Activated CD4-positive, alpha-beta memory T cell treated with anti-CD3 and anti-CD28 coated beads for 36 hours (primary cell): ENCODE results near the gene SLC43A3. TPM values are rescaled to one million over a fixed set of nuclear protein-coding genes. Genes with fewer than 3 reads are reported as not detected.
"Not testable (repeated sequence)": the region's sequence is repeated elsewhere in the genome, so short reads cannot be mapped to it uniquely, and the experiment has no call there.

Source experiments
- CTCF ChIA-PET: fragments of 350-600 bp; sonication (Branson Sonifier 250); formaldehyde crosslinking; loops from one replicate; lab custom pipeline; 2021; ENCODE audit warnings: antibody characterized with exemption, inconsistent platforms; lab: Charles Lee
- POLR2A ChIA-PET: fragments of 350-600 bp; sonication (Branson Sonifier 250); formaldehyde crosslinking; loops from one replicate; lab custom pipeline; 2021; ENCODE audit warnings: antibody characterized with exemption; lab: Charles Lee
- DNase-seq: peaks from one replicate; pipeline ENCODE4 v3.0.0-alpha.2; 2020
- H3K27ac Mint-ChIP-seq: one replicate; pipeline ENCODE4 v1.8.0; 2021; ENCODE audit warnings: mixed read lengths
- H3K27me3 Mint-ChIP-seq: one replicate; pipeline ENCODE4 v1.8.0; 2021; ENCODE audit warnings: mixed read lengths
- H3K36me3 Mint-ChIP-seq: one replicate; pipeline ENCODE4 v1.8.0; 2021; ENCODE audit warnings: mixed read lengths
- H3K4me1 Mint-ChIP-seq: one replicate; pipeline ENCODE4 v1.8.0; 2021; ENCODE audit warnings: low read depth, mixed read lengths
- H3K4me3 Mint-ChIP-seq: one replicate; pipeline ENCODE4 v1.8.0; 2021; ENCODE audit warnings: mild to moderate bottlenecking, mixed read lengths
- H3K9me3 Mint-ChIP-seq: one replicate; pipeline ENCODE4 v1.8.0; 2021; ENCODE audit warnings: mixed read lengths
- intact Hi-C: fragments of 100-400 bp; cut with micrococcal nuclease; formaldehyde crosslinking; loops from one replicate; pipeline ENCODE4 v1.15.1; 2023
- total RNA-seq, 2 experiments: library from RNA; stranded (reverse); gene quantifications; one replicate each; pipeline ENCODE4 v1.2.3, GENCODE V29; 2021

The SLC43A3 gene
- total RNA-seq, 2 experiments from 2014 or later = 170 to 186 TPM

GRCh38 chr11:57458410-57459163 is 31.7 kb upstream of the SLC43A3 start:
- no peak overlapping the region for H3K27ac Mint-ChIP-seq
- no peaks in the 10 kb centered on the region for H3K36me3 Mint-ChIP-seq
- peak overlapping the region; percentile 64 for H3K4me3 Mint-ChIP-seq
- no peaks in the 10 kb centered on the region for H3K9me3 Mint-ChIP-seq
- ChIA-PET POLR2A (interaction anchor here (1.1 to 1.2 kb wide), 2 partner anchors 25 to 243 kb away, joined by 3 read pairs; no protein-coding TSS in a partner anchor), CTCF (interaction anchor here (0.6 to 6.7 kb wide), 52 partner anchors 10 to 1065 kb away, joined by 3 to 185 read pairs (median 6); partner anchors contain the start of genes P2RX3, SLC43A1, SLC43A3 and TIMM10)
- H3K27me3 Mint-ChIP-seq = peaks cover 39% of the 10 kb centered on the region
- peak; percentile 63 for DNase-seq
- H3K4me1 Mint-ChIP-seq = peaks cover 25% of the 10 kb centered on the region
- intact Hi-C loops = loop anchor here (1.0 to 5.0 kb wide), 5 partner anchors 34 to 186 kb away; partner anchors contain the start of gene SLC43A1

DNA sequence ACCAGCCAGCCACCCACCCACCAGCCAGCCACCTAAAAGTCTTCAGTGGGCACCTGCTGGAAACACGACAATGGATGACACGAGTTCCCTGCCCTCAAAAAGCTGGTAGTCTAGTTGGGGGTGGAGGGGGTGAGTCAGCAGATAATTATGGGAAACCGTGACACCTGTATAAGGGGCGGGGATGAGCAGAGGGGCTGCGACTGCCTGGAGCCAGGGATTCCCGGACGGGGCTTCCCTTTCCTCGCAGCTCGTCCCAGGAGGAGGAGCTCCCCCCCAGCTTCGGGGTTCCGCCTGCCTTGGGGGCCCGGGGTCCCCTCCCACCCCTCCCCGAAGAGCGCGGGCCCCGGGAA is 31.1 kb upstream of the SLC43A3 start:
- Mint-ChIP-seq H3K27ac (no peak overlapping the region), H3K9me3 (no peaks in the 10 kb centered on the region), H3K27me3 (peaks cover 39% of the 10 kb centered on the region), H3K4me3 (peak overlapping the region; percentile 20), H3K4me1 (peaks cover 25% of the 10 kb centered on the region), H3K36me3 (no peaks in the 10 kb centered on the region)
- CTCF ChIA-PET = interaction anchor here (0.6 to 6.7 kb wide), 61 partner anchors 8 to 1066 kb away, joined by 3 to 185 read pairs (median 6); partner anchors contain the start of genes P2RX3, SLC43A1, SLC43A3 and TIMM10
- intact Hi-C loops = loop anchor here (1.0 to 5.0 kb wide), 5 partner anchors 34 to 187 kb away; partner anchors contain the start of gene SLC43A1
- no peak for DNase-seq
- POLR2A ChIA-PET = interaction anchor here (1.1 to 1.2 kb wide), 2 partner anchors 26 to 244 kb away, joined by 3 read pairs; no protein-coding TSS in a partner anchor

- Mint-ChIP-seq H3K36me3 (no peaks in the 10 kb centered on the region), H3K27me3 (peaks cover 39% of the 10 kb centered on the region), H3K9me3 (no peaks in the 10 kb centered on the region), H3K27ac (no peak overlapping the region), H3K4me3 (peak overlapping the region; percentile 51), H3K4me1 (peaks cover 25% of the 10 kb centered on the region)
- no peak for DNase-seq
- CTCF ChIA-PET = interaction anchor here (0.6 to 6.7 kb wide), 58 partner anchors 8 to 1066 kb away, joined by 3 to 185 read pairs (median 6); partner anchors contain the start of genes P2RX3, SLC43A1, SLC43A3 and TIMM10
- POLR2A ChIA-PET = interaction anchor here (1.1 to 1.2 kb wide), 2 partner anchors 26 to 244 kb away, joined by 3 read pairs; no protein-coding TSS in a partner anchor
- intact Hi-C loops = loop anchor here (1.0 to 5.0 kb wide), 7 partner anchors 23 to 187 kb away; partner anchors contain the start of gene SLC43A1
Observed at GRCh38 chr11:57457643-57458023, 30.7 kb upstream of the SLC43A3 start.

GRCh38 chr11:57456960-57457642 is 30.2 kb upstream of the SLC43A3 start:
- H3K27ac Mint-ChIP-seq = no peak overlapping the region
- CTCF ChIA-PET = interaction anchor here (0.7 to 6.7 kb wide), 49 partner anchors 8 to 315 kb away, joined by 3 to 185 read pairs (median 7); partner anchors contain the start of genes SLC43A1, SLC43A3, TIMM10 and UBE2L6
- DNase-seq = peak; percentile 84
- no peaks in the 10 kb centered on the region for H3K9me3 Mint-ChIP-seq
- peaks cover 36% of the 10 kb centered on the region for H3K27me3 Mint-ChIP-seq
- H3K4me1 Mint-ChIP-seq = peaks cover 25% of the 10 kb centered on the region
- intact Hi-C loops = loop anchor here (1.0 to 5.0 kb wide), 3 partner anchors 23 to 70 kb away; no protein-coding TSS in a partner anchor
- H3K4me3 Mint-ChIP-seq = peak overlapping the region; percentile 51
- no peaks in the 10 kb centered on the region for H3K36me3 Mint-ChIP-seq
- POLR2A ChIA-PET = no interaction called here

- H3K27me3 Mint-ChIP-seq = peaks cover 13% of the 10 kb centered on the region
- peaks cover 12% of the 10 kb centered on the region for H3K4me1 Mint-ChIP-seq
- no peaks in the 10 kb centered on the region for H3K9me3 Mint-ChIP-seq
- intact Hi-C loops = no loop called here
- POLR2A ChIA-PET = no interaction called here
- H3K27ac Mint-ChIP-seq = no peak overlapping the region
- H3K4me3 Mint-ChIP-seq = no peak overlapping the region
- CTCF ChIA-PET = interaction anchor here (0.7 to 1.6 kb wide), 3 partner anchors 11 to 40 kb away, joined by 3 to 5 read pairs (median 3); no protein-coding TSS in a partner anchor
- DNase-seq = no peak
- no peaks in the 10 kb centered on the region for H3K36me3 Mint-ChIP-seq
Observed at GRCh38 chr11:57453543-57454177, 26.7 kb upstream of the SLC43A3 start.

DNA sequence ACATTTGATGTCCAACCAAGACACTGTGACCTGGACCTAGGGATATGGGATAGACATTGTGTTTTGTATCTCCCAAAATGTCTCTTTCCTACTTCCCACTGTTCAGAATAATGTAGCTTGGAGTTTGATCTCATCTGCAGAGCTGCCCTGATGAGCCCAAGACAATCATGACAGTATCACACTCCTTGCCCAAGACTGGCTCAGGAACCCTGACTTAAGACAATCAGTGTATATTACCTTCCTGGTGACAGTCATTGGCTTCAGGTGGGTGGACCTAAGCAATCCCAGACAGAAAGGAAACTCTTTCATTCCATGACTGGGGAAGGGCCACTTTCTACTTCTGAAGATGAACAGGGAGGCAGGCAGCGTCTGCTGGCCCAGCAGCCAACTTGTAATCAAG is 19.1 kb upstream of the SLC43A3 start:
- intact Hi-C loops = no loop called here
- no peak for DNase-seq

GRCh38 chr11:57445122-57445394 is 18.1 kb upstream of the SLC43A3 start:
- DNase-seq, POLR2A ChIA-PET, H3K27me3 Mint-ChIP-seq, H3K27ac Mint-ChIP-seq, H3K9me3 Mint-ChIP-seq, H3K4me1 Mint-ChIP-seq, H3K4me3 Mint-ChIP-seq, intact Hi-C loops, H3K36me3 Mint-ChIP-seq: not testable (repeated sequence)
- CTCF ChIA-PET = interaction anchor here (1.2 to 2.6 kb wide), 3 partner anchors 12 to 35 kb away, joined by 3 to 12 read pairs (median 7); no protein-coding TSS in a partner anchor

More for the DNA sequence above, 19.1 kb upstream of the SLC43A3 start:
- Mint-ChIP-seq H3K4me3 (no peak overlapping the region), H3K27ac (no peak overlapping the region), H3K36me3 (no peaks in the 10 kb centered on the region), H3K4me1 (no peaks in the 10 kb centered on the region), H3K9me3 (no peaks in the 10 kb centered on the region), H3K27me3 (peaks cover 5% of the 10 kb centered on the region)
- CTCF ChIA-PET = interaction anchor here (2.6 kb wide), 1 partner anchor 13 kb away, joined by 12 read pairs; no protein-coding TSS in a partner anchor
- POLR2A ChIA-PET = no interaction called here

DNA sequence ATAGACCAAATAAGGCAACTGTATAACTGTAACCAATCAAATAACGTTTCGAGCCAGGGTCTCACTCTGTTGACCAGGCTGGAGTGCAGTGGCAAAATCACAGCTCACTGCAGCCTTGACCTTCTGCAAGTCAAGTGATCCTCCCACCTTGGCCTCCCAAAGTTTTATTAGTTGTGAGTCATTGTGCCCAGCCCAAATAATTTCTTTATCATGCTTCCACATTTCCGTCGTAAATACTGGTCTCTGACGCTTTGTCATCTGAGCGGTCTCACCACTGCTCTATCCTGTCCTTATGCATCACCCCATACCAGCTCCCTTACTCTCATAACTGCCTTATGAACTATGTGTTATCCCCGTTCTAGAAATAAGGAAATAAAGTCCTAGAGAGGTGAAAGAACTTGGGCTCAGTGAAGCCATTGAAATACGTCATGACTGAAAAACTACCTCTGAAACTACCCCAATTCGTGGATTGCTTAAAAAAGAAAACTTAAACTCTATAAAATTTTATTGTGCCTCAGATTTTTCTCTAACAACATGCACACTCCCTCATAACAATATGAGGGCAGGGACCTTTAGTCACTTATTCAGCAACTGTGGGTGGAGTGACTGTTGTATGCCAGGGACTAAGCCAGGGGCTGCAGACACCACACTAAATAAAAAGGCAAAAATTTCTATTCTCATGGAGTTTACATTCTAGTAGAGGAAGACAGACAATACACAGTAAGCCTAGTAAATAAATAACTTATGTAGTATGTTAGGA is 17.6 kb upstream of the SLC43A3 start:
- H3K27me3 Mint-ChIP-seq = peaks cover 5% of the 10 kb centered on the region
- no peak for DNase-seq
- no peaks in the 10 kb centered on the region for H3K9me3 Mint-ChIP-seq
- no peaks in the 10 kb centered on the region for H3K4me1 Mint-ChIP-seq
- intact Hi-C loops = no loop called here
- ChIA-PET POLR2A (no interaction called here), CTCF (interaction anchor here (1.2 to 1.6 kb wide), 2 partner anchors 13 to 35 kb away, joined by 3 to 7 read pairs; no protein-coding TSS in a partner anchor)
- H3K36me3 Mint-ChIP-seq = no peaks in the 10 kb centered on the region
- H3K4me3 Mint-ChIP-seq = no peak overlapping the region
- H3K27ac Mint-ChIP-seq = no peak overlapping the region

DNA sequence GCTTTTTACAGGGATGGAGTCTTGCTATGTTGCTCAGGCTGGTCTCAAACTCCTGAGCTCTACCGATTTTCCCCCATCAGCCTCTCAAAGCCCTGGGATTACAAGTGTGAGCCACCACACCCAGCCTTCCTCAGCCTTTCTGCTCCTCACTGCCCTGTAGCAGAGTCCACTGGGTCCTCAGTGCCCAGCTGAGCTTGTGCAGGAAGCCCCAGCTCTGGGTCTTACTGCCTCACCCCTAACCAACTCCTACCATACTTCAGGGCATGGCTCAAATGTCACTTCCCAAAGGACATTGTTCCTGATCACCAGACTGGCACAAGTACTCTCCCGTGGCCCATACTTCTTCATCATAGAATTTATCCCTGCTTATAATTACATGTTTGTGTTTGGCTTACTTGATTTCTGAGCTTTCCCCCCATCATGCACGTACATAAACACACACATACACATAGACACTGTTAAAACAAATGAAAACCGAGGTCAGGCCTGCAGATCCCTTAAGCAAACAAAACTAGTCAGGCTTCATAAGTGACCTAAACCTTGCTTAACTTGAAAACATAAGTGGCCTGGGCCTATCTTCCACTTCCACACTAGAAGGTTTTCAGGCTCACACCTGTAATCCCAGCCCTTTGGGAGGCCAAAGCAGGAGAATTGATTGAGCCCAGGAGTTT is 14.0 kb upstream of the SLC43A3 start:
- Mint-ChIP-seq H3K27me3 (no peaks in the 10 kb centered on the region), H3K4me3 (no peak overlapping the region), H3K4me1 (no peaks in the 10 kb centered on the region), H3K36me3 (no peaks in the 10 kb centered on the region), H3K27ac (no peak overlapping the region), H3K9me3 (no peaks in the 10 kb centered on the region)
- POLR2A ChIA-PET = no interaction called here
- DNase-seq = no peak
- CTCF ChIA-PET = interaction anchor here (2.6 kb wide), 1 partner anchor 18 kb away, joined by 19 read pairs; no protein-coding TSS in a partner anchor
- intact Hi-C loops = no loop called here

DNA sequence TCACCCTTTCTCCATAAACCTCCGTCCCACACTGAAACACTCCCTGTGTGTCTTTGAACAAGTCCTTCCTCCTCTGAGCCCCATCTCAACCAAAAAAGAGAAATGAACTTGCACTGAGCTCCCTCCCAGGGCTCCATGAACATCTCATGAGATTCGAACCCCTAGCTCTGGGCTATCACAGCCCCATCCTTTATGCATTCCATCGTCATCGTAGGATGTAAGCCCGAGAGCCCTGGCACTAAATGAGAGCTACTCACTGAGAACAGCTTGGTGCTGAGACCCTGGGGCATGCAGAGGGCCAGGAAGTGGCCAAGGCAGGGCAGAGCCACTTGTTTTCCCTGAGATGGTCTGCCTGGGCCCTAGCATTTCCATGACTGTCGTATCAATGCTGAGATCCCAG is 12.9 kb upstream of the SLC43A3 start:
- ChIA-PET CTCF (no interaction called here), POLR2A (no interaction called here)
- intact Hi-C loops = no loop called here
- H3K4me3 Mint-ChIP-seq = no peak overlapping the region
- no peaks in the 10 kb centered on the region for H3K27me3 Mint-ChIP-seq
- H3K9me3 Mint-ChIP-seq = no peaks in the 10 kb centered on the region
- DNase-seq = no peak
- H3K4me1 Mint-ChIP-seq = no peaks in the 10 kb centered on the region
- H3K27ac Mint-ChIP-seq = no peak overlapping the region
- no peaks in the 10 kb centered on the region for H3K36me3 Mint-ChIP-seq
